ENCODE results near the gene MOSMO. TPM values are rescaled to one million over a fixed set of nuclear protein-coding genes. Genes with fewer than 3 reads are reported as not detected.

MOSMO gene
- total RNA-seq: 33.6 TPM

GRCh38 chr16:22007509-22008214 lies at the start of gene MOSMO:
MOSMO (plus strand) TSS chr16:22008111; CDS start chr16:22008302, 191 bp downstream.

GRCh38 chr16:22092143-22092933 lies 84.4 kb downstream of the MOSMO start, which contains the start of gene VWA3A:
VWA3A (plus strand) TSS chr16:22092541; CDS start chr16:22092638, 97 bp downstream.

Other genes with a start within 250 kb of the MOSMO start
- 102 TPM for gene NPIPB4, start 150.4 kb upstream of the MOSMO start, total RNA-seq
- 262 TPM for gene UQCRC2, start 54.8 kb upstream of the MOSMO start, total RNA-seq
- not detected for gene PDZD9, start 7.0 kb upstream of the MOSMO start, total RNA-seq
- 0.33 TPM for gene VWA3A, start 84.4 kb downstream of the MOSMO start, total RNA-seq
- gene SDR42E2, start 154.4 kb downstream of the MOSMO start, total RNA-seq: not detected
- gene EEF2K, start 198.2 kb downstream of the MOSMO start, total RNA-seq: 44.2 TPM

Data from camera-type eye (tissue), 1 donor.